Measurements from ENCODE around the gene SELENOV. TPM values are rescaled to one million over a fixed set of nuclear protein-coding genes. Genes with fewer than 3 reads are reported as not detected.

SELENOV gene
- total and polyA plus RNA-seq, 12 donors, result not detected

- intact Hi-C loops (cut with DNase I), result loop anchor here in 1 of 2 donors (5.0 kb wide), 1 partner anchor 117 kb away; no protein-coding TSS in a partner anchor
- no peaks in the 10 kb centered on the region for H3K9me3 ChIP-seq (replicated peaks in 1 of 3)
- no peak for DNase-seq
- no peaks in the 10 kb centered on the region for H3K36me3 ChIP-seq (replicated peaks in 1 of 2)
- TF ChIP-seq CTCF (IDR thresholded peaks at IDR 0.05), result no peak
- TF ChIP-seq POLR2A (IDR thresholded peaks at IDR 0.05), result no peak
- H3K4me1 ChIP-seq (replicated peaks in 1 of 2), result no peaks in the 10 kb centered on the region
- no peaks in the 10 kb centered on the region for H3K27me3 ChIP-seq
- no peak overlapping the region for H3K27ac ChIP-seq
- 59 to 67% (median 61%) methylated on average over 4 of the region's 4 CpGs for WGBS, 4 donors
- no peak overlapping the region for H3K4me3 ChIP-seq
Measured at GRCh38 chr19:39554701-39555311, 39.9 kb downstream of the SELENOV start.

DNA sequence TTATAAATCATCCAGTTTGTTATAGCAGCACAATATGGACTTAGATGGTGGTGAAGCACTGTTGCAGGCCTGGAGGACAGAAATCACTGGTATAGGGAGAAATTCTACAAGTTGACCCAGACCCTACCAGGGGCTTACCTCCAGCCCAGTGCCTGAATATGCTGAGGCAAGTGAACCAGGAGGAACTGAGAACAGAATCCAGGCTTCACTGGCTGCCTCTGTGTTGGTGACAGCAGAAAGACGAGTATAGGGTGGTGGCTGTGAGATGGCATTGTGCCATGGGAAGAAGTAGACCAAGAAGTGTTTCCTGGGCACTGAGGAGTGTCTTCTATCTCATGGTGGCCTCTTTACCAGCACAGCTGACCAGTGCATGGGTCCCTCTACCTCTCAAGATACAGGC is 40.9 kb downstream of the SELENOV start:
- H3K27me3 ChIP-seq, result no peaks in the 10 kb centered on the region
- intact Hi-C loops (cut with DNase I), result no loop called here
- H3K36me3 ChIP-seq (replicated peaks in 1 of 2), result no peaks in the 10 kb centered on the region
- no peaks in the 10 kb centered on the region for H3K4me1 ChIP-seq (replicated peaks in 1 of 2)
- H3K4me3 ChIP-seq, result no peak overlapping the region
- no peak for TF ChIP-seq POLR2A (IDR thresholded peaks at IDR 0.05)
- no peak for TF ChIP-seq CTCF (IDR thresholded peaks at IDR 0.05)
- DNase-seq, result peak in 1 of 7 donors; percentile 16
- no peaks in the 10 kb centered on the region for H3K9me3 ChIP-seq (replicated peaks in 1 of 3)
- 50 to 73% (median 59%) methylated on average over 1 of the region's 1 CpG for WGBS, 4 donors
- H3K27ac ChIP-seq, result no peak overlapping the region

GRCh38 chr19:39557811-39558623 is 43.1 kb downstream of the SELENOV start:
- H3K4me3 ChIP-seq, result no peak overlapping the region
- H3K4me1 ChIP-seq (replicated peaks in 1 of 2), result no peaks in the 10 kb centered on the region
- WGBS, 4 donors, result 58 to 73% (median 63%) methylated on average over 5 of the region's 5 CpGs
- no peaks in the 10 kb centered on the region for H3K9me3 ChIP-seq (replicated peaks in 1 of 3)
- no peaks in the 10 kb centered on the region for H3K27me3 ChIP-seq
- TF ChIP-seq CTCF (IDR thresholded peaks at IDR 0.05), result no peak
- TF ChIP-seq POLR2A (IDR thresholded peaks at IDR 0.05), result no peak
- no peak for DNase-seq
- H3K36me3 ChIP-seq (replicated peaks in 1 of 2), result no peaks in the 10 kb centered on the region
- intact Hi-C loops (cut with DNase I), result no loop called here
- peak overlapping the region in 1 of 5 donors; percentile 55 for H3K27ac ChIP-seq

DNA sequence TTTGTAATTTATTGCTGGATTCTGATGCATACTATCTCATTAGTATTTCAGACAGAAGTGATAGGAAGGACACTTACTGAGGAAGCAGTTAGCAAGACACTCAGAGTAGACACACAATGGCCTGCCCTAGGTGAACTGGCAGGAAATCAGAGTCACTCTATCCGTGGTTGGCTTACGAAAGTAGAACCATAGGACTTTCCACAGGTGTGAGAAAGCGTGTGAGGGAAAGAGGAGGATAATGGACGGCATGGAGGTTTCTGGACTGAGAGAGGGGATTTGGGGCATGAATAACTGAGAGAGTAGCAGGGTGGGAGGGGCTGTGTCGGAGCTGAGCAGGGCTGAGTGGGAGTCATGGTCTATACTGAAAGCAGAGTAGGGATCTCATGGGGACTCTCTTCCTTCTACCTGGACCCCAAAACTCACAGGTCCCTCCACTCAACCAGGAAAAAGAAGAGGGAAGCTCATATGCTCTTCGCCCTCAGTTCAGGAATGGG is 43.7 kb downstream of the SELENOV start:
- Histone ChIP-seq H3K27ac (no peak overlapping the region), H3K4me1 (replicated peaks in 1 of 2) (no peaks in the 10 kb centered on the region), H3K9me3 (replicated peaks in 1 of 3) (no peaks in the 10 kb centered on the region), H3K27me3 (no peaks in the 10 kb centered on the region), H3K4me3 (no peak overlapping the region), H3K36me3 (replicated peaks in 1 of 2) (no peaks in the 10 kb centered on the region)
- intact Hi-C loops (cut with DNase I), result no loop called here
- WGBS, 4 donors, result 68 to 75% (median 71%) methylated on average over 6 of the region's 6 CpGs
- no peak for TF ChIP-seq CTCF (IDR thresholded peaks at IDR 0.05)
- TF ChIP-seq POLR2A (IDR thresholded peaks at IDR 0.05), result no peak
- DNase-seq, result no peak
